Heart left ventricle (tissue), 13 donors: Measurements from ENCODE around the gene RSPH6A.

ENCODE experiments used
- POLR2A ChIP-seq, 2 donors: fragments of 450-650 bp; IDR thresholded peaks; one replicate each; pipeline ENCODE4 v1.6.1; 2017; ENCODE audit warnings: antibody characterized with exemption in 2 of 2, mild to moderate bottlenecking in 2 of 2, moderate library complexity in 2 of 2
- TF ChIP-seq, protein P1 (sequence below), 12 donors: fragments of 200-600 bp; sonication (generic) in 4 of 12; IDR thresholded peaks; one replicate each; pipeline versions ENCODE4 v1.5.0 to v1.8.0; 2018 to 2022; ENCODE audit warnings: antibody characterized with exemption in 12 of 12, mild to moderate bottlenecking in 5 of 12
- donor health status: ischemic (EF 13 %, LVEDD 7.1; RV severe dilation, severe dysfunction).
- donor health status: DM: no; HTN: yes; CAD: no.
- donor health status: DM: no; HTN: no; CAD: no.
- donor health status: ischemic (EF 25% LVEDD 6.9; RV normal size, moderate dysfunction).
- donor health status: ischemic (EF 25% LVEDD 5.7; RV mildly dilated, moderate dysfunction).
- donor health status: ischemic (EF 35%, LVEDD 5.7; RV mildly dilated, moderate dysfunction).
- donor health status: nonischemic (EF 11% LVEDD 7.7; RV severe dilation, severe dysfunction).
- donor health status: DM: yes; HTN: yes; CAD: no.
- donor health status: PGD.
- donor health status: ischemic (EF 29% LVEDD 5.4; RV normal size, mild dysfunction).
- donor health status: nonischemic (EF 23%, LVEDD 6.1; RV moderate dilation, normal function).

DNA sequence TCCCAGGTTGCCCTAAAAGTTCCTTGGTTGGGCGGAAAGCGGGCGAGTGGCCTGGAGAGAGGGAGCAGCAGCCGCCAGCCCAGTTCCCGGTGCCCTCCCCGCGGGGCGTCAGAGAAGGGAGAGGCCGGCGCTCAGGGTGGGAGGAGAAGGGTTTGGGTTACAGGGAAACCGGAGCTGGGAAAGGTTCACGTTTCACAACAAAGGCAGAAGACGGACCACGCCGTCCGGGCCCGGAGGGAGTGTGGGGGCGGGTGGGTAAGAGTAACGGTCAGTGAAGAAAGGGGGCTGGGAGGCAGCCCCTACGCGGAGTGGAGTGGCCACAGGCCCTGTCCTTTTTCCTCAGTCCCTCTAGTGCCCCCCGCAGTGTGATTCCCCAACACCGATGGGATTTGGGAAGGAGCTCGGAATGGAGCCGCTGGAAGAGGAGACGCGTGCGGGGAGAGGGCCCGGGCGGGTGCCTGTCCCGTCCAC lies 47.7 kb downstream of the RSPH6A start:
- TF ChIP-seq, protein P1, sequence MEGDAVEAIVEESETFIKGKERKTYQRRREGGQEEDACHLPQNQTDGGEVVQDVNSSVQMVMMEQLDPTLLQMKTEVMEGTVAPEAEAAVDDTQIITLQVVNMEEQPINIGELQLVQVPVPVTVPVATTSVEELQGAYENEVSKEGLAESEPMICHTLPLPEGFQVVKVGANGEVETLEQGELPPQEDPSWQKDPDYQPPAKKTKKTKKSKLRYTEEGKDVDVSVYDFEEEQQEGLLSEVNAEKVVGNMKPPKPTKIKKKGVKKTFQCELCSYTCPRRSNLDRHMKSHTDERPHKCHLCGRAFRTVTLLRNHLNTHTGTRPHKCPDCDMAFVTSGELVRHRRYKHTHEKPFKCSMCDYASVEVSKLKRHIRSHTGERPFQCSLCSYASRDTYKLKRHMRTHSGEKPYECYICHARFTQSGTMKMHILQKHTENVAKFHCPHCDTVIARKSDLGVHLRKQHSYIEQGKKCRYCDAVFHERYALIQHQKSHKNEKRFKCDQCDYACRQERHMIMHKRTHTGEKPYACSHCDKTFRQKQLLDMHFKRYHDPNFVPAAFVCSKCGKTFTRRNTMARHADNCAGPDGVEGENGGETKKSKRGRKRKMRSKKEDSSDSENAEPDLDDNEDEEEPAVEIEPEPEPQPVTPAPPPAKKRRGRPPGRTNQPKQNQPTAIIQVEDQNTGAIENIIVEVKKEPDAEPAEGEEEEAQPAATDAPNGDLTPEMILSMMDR (IDR thresholded peaks at IDR 0.05): no peak
- peak; percentile 35 to 78 for TF ChIP-seq POLR2A (IDR thresholded peaks at IDR 0.05)
